OCI-LY7 (cell line): ENCODE data around the gene ROR2.

Experiments used
- EZH2phosphoT487 ChIP-seq: fragments of 200-600 bp; sonication (generic); IDR thresholded peaks from 2 replicates; pipeline ENCODE4 v1.6.1; 2018; ENCODE audit warnings: low read depth, borderline replicate concordance, mild to moderate bottlenecking, mixed run types, antibody characterized with exemption, low read length, moderate library complexity, mixed read lengths
- TF ChIP-seq, protein P1 (sequence below): fragments of 200-600 bp; sonication (generic); conservative IDR thresholded peaks from 2 replicates; pipeline ENCODE4 v1.5.1; 2014; ENCODE audit warnings: mild to moderate bottlenecking, antibody characterized with exemption, low read length, moderate library complexity, mixed read lengths

DNA sequence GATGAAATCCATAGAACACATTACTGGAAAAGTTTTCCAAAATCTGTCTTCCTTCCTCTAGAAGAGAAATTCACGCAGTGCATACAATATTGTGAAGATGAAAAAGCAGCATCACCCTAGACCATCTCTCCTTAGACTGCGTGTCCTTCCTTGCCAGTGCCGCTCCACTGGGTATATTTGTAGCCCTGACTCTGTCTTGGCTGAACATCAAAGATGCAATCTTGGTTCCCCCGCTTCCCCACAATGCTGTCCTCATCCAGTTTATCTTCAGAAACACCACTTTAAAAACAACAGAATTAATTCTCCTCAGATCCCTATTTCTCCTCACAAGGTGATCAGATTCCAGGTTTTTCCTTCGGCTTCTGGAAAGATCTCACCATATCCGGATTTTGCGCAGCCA is 53.9 kb downstream of the ROR2 start:
- TF ChIP-seq, protein P1, sequence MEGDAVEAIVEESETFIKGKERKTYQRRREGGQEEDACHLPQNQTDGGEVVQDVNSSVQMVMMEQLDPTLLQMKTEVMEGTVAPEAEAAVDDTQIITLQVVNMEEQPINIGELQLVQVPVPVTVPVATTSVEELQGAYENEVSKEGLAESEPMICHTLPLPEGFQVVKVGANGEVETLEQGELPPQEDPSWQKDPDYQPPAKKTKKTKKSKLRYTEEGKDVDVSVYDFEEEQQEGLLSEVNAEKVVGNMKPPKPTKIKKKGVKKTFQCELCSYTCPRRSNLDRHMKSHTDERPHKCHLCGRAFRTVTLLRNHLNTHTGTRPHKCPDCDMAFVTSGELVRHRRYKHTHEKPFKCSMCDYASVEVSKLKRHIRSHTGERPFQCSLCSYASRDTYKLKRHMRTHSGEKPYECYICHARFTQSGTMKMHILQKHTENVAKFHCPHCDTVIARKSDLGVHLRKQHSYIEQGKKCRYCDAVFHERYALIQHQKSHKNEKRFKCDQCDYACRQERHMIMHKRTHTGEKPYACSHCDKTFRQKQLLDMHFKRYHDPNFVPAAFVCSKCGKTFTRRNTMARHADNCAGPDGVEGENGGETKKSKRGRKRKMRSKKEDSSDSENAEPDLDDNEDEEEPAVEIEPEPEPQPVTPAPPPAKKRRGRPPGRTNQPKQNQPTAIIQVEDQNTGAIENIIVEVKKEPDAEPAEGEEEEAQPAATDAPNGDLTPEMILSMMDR: no peak
- TF ChIP-seq EZH2phosphoT487: no peak
